M059J (cell line): ENCODE data around the gene AADAT. TPM values are rescaled to one million over a fixed set of nuclear protein-coding genes. Genes with fewer than 3 reads are reported as not detected.
A peak's percentile ranks its signal among the peaks of the same experiment; 100 is the strongest.
"Not testable (repeated sequence)": the region's sequence is repeated elsewhere in the genome, so short reads cannot be mapped to it uniquely, and the experiment has no call there.

ENCODE experiments used
- DNase-seq: peaks from one replicate; pipeline ENCODE4 v3.0.0-alpha.2; 2012; ENCODE audit warnings: low read depth
- total RNA-seq: library from RNA; depleted of rRNA; stranded (reverse); fragments of >200 nt; shearing (Covaris generic); gene quantifications from 2 replicates; pipeline ENCODE4 v1.2.3, GENCODE V29; 2014

Gene AADAT
- total RNA-seq, 1 experiment from 2014 or later, result 2.6 TPM

DNA sequence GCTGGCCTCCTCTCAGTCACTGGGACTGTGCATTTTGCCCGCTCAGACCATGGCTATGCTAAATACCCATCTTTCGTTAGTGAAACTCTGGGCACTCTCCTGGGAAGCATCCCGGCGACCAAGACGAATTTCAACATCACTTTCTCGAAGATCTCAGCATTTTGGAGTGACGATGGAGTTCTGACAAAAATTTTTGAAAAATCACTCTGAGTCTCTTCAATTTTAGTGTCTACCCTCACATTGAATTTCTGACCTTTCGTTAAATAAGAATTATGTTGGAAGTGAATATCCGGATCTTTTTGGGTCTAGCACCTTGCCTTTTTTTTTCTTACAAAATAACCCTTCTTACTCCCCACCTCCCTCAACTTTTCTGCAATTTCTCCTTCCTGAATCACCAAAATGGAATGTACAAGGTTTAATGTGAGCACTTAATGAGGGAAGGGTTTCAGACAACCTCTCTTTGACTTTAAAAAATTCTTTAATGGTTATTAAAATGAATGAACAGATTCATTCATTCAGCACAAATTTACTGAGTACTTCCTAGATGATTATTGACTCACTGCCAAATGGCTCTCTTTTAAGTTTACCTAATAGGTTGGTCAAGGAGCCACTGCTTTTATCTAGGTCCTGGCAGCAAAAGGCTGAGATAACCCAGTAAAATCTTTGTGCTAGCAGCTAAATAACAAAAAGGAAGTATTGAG lies 746 bp upstream of the AADAT start:
- peak; percentile 28 for DNase-seq

DNA sequence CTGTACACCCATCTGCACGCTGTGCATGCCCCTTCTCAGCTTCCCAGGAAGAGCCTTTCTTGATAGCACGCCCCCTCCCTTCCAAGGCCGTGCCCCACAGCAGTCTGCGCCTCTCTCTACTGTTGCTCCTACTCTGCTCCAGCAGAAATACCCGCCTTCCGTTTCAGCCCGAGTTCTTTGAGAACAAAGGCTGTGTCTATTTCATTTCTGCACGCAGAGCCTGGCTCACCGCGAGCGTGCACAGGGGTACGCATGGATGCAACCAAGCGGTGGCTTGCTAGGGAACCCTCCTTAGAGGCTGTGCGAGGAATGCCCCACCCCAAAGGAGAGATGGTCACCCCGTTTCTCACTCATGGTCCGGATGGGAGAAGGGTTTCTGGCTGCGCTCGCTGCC lies 485 bp downstream of the AADAT start:
- DNase-seq, result peak; percentile 39

DNA sequence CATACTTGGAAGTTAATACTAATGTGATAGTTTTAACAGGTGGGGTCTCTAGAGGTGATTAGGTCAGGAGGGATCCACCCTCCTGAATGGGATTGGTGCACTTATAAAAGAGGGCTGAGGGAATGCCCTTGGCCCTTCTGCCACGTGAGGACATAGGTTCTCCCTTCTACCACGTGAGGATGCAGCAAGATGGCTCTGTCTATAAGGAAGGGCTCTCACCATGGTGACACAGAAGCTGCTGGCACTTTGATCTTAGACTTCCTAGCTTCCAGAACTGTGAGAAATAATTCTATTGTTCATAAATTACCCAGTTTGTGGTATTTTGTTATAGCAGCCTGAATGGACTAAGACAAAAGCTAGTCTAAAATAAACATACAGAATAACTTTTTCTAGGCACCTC lies 1.0 kb downstream of the AADAT start:
- no peak for DNase-seq

DNA sequence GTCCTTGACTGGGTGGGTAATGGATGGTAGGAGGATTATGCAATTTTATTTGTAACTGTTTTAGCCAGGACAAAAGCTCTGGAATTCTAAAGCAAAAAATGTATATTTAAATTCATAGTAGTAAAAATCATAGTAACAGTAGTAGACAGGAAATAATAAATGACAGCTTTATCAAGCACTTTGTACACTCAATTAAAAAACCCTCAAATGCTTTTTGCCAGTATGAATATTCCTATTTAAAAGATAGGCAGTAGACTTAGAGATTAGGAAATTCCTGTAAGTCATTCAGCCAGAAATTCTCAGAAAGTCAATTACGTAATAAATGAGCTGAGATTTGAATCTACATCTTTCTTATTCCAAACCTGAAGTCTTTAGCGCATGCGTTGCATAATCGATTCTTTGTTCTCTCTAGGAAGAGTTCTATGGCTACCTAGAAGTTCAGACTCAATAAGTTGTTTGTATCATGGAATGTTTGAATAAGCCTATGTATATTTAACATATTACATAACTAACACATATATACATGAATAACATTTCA lies 2.5 kb downstream of the AADAT start:
- peak; percentile 0 for DNase-seq

DNA sequence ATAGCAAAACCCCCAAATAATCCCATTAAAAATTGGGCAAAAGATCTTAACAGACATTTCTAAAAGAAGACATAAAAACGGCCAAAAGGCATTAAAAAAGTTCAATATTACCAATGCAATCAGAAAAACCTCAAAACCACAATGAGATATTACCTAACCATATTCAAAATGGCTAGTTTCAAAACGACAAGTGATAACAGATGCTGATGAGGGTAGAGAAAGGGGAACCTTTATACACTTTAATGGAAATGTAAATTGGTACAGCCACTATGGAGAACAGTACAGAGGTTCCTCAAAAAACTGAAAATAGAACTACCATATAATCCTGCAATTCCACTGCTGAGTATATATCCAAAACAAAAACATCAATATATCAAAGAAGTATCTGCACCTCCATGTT lies 6.2 kb downstream of the AADAT start:
- DNase-seq, result no peak

DNA sequence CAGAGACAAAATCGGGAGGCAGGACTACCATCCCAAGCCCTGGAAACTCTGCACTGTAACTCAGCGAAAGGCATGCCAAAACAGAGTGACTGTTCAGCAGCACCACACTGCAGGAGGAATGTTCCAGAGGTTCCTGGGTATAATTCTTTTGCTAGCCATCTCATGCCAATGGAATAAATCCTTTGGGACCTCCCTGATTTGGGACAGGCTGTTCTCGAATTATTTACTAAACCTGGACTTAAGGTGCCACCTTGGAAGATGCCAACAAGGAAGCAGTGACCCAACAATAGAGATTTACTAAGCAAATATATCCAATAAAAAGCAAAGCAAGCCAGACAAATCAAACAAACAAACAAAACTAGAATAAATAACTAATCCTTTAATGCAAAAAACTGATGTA lies 9.3 kb downstream of the AADAT start:
- no peak for DNase-seq

DNA sequence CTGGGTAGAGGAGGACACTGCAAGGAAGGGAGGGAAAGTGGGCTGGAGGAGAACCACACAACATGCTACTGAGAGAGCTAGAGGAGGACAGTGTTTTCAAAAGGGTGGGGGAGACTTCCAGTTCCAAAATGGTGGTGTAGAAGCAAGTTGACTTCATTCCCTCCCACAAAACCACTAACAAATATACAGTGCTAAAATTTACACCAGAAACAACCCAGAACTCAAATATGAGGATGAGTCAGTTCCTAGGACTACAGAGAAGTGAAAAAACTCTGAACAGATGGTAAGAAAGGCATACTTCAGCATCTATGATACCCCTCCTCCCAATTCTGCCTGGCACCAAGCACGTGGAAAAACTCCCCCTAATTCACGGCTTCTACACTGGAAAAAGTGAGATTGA lies 9.8 kb downstream of the AADAT start:
- DNase-seq, result no peak

DNA sequence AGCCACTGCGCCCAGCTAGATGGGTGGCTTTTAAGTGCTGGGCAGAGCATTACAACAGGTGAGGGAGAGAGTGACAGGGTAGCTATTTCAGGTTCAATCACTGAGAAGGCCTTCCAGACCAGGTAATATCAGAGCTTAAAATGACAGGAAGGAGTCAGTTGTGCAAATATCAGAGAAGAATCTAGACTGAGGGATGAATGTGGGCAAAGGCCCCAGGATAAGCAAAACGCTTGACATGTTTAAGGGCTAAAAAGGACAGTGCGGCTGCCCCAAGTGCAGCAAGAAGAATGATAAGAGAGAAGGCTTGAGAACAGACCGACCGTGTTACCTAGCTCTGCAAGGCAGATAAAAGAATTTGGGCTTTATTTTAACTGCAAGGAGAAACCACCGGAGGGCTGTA lies 18.6 kb downstream of the AADAT start:
- no peak for DNase-seq

DNA sequence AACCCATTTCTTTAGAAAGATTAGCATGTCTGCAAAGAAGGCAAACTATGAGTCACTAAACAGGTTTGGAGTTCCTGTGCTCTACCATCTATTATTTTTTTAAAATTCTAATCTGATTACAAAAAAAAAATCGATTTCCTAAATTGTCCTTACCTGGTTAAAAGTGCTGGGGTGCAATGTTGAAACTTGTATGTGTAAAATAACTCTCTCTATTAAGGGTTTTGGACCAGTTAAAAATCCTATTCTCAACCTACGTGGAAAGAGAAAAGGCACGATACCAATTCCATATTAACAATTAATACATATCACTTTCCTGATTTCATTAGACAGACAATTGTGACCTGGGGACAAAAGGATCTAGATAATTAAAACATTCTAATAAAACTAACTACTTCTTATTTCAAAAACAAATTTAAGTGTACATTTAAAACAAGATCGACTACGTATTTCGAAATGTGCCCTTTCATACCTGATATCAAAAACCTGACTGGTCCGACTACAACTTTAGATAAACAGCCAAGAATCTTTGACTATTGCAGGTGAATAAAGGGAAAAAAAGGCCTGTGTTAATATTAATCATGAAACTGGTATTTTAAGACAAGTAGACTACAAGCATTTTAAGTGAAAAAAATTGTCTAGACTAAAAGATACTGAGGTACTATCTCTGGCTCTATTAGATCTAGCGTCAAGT lies 21.2 kb downstream of the AADAT start:
- no peak for DNase-seq

DNA sequence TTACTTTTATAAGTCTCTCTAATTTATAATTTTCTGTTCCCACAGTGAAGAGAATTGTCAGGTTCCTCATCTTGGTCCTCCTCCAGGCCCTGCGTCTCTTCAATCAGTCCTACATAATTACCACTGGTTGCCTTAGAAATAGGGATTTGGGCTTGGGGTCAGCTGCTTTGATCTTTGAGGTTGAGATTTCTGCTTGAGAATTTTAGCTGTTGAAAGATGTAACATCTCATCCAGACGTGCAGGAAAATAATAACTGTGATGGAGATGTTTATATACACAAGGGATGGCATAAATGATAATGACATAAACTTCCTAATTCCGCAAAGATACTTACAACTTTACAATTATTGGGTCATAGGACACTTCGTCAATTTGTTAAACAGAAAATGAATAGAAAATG lies 30.3 kb downstream of the AADAT start:
- DNase-seq, result no peak

DNA sequence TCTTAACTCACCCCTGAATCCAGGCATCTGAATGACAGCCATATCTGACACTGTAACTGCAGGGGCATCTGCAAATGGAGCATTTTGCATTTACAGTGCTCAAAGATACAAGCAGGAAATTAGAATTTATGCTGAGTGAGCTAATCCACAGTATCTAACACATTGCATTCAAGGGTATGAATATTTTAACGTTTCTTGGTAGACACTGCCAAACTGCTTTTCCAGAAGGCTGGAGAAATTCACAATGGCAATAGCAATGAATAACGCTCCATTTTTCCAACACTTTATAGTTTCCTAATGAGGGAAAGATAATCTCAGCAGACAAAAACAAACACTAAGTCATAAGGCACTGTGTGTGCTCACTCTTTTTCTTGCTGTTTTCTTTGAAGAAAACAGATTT lies 30.9 kb downstream of the AADAT start:
- DNase-seq, result no peak

DNA sequence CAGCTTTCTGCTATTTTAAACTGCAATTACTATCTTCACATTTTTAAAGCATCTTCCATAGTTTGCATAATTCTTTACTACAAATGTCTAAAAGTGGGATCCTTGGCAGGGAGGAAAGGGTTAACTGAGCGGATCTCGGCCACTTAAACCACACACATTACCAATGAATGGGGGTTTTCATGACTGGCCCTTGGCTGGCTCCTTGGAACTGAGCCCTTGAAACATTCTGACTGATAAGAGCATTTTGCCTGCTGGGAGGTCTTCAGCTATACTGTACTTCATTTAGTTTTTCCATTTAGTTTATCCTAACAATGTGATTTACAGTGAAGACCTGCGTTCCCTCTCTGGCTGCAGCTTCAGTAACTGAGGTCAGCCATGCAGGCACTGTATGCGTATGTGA lies 31.9 kb downstream of the AADAT start:
- no peak for DNase-seq

DNA sequence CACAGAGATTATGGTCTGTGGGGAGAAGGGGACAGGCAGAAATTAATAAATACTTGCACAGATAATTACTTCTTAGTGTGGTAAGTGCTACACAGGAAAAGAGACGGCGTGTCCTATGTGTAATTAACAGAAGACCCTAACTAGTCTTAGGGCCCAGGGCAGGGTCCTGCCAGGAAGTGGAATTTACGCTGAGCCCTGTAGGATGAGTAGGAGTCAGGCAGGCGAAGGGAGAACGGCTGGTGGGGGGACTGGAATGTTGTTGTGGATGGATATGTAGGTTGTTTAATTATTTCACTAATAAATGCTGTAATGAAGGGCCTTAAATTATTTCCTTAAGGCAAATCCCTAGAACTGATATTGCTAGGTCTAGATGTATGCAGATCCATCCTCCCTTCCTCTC lies 36.8 kb downstream of the AADAT start:
- no peak for DNase-seq

DNA sequence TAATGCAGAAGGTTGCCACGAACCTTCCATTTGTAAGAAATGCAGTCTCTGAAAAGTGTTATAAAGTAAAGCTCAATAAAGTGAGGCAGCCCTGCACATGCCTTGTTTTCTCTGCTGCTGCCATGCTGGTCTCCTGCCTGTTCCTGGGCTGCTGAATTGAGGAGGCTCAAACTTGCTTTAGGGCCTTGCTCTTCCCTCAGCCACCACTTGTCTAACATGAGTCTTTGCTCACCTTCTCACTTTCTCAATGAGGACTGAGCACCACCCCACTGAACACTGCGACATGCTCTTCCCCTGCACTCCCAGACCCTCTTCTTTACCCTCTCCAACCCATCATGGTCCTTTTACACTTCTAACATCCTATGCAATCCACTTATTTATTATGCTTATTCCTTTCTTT lies 38.4 kb downstream of the AADAT start:
- no peak for DNase-seq

DNA sequence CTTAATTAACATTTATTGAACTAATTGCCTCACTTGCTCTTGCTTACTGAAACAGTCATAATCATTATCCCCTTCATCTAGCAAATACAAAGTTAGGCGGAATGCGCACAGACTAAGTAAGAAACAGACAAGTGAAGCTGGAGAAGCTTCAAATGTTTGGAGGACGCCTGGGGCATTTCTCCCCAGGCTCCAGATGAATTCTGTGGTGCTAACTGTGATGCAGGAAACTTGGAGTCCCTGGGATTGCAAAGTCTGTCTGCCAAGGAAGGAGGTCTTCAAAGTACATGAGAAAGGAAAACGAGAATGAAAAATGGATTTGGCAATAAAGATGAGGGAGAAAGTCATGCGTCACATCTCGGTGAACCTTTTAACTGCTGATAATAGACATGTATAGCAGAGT lies 40.0 kb downstream of the AADAT start:
- DNase-seq, result no peak

DNA sequence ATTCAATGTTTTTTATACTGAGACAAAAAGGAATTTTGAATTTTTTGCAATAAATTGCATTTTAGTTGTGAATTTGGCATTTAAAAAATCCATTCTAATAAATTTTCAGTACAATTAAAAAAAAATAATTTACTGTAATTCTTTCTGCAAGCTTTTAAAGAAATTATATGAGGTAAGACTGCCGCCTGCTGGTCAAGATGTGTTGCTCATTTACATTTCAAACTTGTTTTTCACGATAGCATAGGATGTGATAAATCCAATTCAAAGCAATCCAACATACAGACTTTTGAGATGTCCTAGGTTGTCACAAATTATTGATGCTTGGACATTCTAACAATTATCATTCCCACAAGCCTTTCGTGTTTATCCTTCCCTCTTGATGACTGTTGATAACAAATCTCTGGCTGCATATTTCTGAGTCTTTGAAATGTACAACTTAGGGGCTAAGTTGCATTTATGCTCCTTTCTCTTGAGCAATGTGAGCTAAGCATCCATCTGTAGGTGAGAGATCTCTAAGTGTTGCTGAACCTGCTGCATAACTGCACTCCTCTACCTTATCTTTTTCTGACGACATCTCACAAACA lies 41.9 kb downstream of the AADAT start:
- DNase-seq, result peak; percentile 49

DNA sequence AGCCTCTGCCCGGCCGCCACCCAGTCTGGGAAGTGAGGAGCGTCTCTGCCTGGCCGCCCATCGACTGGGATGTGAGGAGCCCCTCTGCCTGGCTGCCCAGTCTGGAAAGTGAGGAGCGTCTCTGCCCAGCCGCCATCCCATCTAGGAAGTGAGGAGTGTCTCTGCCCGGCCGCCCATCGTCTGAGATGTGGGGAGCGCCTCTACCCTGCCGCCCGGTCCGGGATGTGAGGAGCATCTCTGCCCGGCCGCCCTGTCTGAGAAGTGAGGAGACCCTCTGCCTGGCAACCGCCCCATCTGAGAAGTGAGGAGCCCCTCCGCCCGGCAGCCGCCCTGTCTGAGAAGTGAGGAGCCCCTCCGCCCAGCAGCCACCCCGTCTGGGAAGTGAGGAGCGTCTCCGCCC lies 43.6 kb downstream of the AADAT start:
- DNase-seq, result not testable (repeated sequence)

DNA sequence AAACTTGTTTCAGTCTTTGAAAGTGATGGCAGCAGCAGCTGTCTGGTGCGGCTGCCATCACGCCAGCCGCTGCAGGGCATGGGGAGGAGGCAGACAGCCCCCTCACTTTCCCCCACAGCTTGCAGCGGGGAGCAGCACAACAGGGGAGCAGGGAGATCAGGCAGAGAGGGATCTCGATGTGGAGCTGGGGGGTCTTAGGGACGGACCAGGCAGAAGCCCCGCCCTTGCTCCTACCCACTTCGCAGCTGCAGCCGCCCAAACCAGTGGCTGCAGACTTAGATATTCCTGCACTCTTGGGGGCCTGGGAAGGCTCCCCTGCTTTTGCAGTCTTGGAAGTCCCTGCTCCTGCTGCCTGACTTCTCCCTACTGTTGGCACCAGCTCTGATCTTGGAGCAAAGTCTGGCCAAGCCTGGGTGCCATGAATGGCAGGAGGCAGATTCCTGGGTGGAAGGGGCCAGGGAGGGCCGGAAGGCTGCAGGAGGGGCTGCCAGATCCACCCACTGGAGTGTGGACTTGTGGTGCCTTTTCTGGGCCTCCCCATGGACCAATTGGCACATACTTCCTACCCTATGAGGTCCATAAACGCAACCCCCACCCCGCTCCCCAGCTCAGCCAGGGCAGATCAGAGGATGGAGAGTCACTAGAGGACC lies 49.6 kb downstream of the AADAT start:
- no peak for DNase-seq

DNA sequence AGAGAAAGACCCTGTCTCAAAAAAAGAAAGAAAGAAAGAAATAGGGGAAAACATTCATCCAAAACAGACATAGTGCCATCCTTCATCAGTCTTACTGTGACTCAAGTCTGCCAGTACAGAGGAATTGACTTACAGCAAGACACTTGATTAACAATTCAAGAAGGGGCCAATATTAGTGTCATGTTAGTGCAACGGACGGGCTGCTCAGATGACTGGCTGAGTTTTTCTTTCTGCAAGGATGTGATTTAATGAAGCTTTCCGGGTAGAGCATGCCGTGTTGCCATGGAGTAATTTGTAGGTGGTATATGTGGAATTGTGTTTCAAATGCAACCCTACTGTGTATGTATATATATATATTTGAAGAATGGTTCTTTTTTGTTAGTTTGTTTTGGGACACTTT lies 51.0 kb downstream of the AADAT start:
- DNase-seq, result no peak

DNA sequence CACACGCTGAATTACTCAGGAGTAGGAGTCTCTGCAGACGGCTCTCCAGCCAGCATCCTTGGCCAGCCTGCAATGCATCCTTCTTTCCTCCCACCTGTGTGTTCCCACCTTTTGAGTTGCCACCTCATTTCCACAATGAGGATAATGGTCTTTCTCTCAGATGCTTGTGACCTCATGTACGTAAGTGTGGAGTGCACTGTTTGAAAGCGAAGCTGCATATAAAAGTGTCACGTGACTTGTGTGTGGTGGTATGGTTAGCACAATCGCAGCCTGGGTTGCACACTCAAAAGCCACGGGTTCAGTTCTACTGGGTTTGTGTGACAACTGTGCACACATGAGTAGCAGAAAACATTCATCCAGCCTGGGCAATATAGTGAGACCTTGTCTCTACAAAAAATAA lies 51.5 kb downstream of the AADAT start:
- DNase-seq, result no peak

DNA sequence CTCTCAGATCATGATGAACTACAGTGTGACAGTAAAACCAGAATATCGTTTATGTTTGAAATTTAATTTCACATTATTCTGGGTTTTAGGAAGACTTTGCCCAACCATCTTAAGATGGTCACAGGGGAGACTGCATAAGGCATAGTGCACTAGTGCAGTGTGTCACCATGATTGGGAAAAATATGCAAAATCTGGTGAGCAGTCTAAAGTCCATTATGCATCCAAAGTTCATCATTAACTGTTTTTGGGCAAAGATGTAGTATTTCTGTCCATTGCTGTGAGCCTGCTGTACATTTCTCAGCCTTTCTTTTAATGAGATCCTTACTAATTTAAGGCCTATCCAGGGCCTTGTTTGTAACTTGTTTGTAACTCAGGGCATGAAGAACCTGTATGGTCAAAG lies 52.3 kb downstream of the AADAT start:
- no peak for DNase-seq

DNA sequence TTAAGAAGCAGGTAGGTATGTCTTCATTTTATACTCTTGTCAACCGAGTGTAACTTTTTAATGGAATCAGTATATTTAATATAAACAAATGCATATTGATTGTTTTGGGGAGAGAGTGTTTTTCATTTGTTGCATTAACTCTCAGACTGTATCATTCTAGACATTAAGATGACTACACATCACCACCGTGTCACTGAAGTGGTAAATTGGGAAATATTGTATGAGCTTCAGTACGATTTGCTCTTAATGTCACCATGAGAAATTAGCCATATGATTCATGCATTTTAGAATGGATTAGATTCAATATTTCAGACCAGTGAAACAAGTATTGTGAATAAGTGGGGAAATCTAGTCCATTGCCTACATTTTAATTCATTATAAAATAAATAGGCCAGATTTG lies 53.9 kb downstream of the AADAT start:
- DNase-seq, result no peak

DNA sequence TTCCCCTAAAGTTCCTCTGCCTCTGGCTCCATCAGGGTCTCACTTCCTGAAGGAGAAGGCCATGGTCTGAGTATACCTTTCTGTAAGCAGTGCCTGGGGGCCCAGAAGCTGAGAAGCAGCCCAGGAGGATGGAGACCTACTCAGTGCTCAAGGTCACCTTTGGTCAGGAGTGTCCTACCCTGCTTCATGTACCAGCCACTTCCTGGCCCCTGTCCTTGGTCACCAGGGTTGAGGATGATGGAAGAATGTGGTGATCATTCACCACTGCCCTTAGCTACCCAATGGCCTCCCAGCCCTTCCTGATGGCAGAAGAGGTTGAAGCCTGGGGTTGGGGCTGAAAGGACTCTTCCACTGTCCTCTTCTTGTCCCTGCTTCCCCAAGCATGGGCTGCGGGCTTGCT lies 54.5 kb downstream of the AADAT start:
- DNase-seq, result no peak
